NCI-H1092 (cell line): ENCODE results near the gene AGPAT2.

Experiments
- DNase-seq: peaks from one replicate; lab custom pipeline; 2025; lab: John Stamatoyannopoulos, UW

AGPAT2 gene

DNA sequence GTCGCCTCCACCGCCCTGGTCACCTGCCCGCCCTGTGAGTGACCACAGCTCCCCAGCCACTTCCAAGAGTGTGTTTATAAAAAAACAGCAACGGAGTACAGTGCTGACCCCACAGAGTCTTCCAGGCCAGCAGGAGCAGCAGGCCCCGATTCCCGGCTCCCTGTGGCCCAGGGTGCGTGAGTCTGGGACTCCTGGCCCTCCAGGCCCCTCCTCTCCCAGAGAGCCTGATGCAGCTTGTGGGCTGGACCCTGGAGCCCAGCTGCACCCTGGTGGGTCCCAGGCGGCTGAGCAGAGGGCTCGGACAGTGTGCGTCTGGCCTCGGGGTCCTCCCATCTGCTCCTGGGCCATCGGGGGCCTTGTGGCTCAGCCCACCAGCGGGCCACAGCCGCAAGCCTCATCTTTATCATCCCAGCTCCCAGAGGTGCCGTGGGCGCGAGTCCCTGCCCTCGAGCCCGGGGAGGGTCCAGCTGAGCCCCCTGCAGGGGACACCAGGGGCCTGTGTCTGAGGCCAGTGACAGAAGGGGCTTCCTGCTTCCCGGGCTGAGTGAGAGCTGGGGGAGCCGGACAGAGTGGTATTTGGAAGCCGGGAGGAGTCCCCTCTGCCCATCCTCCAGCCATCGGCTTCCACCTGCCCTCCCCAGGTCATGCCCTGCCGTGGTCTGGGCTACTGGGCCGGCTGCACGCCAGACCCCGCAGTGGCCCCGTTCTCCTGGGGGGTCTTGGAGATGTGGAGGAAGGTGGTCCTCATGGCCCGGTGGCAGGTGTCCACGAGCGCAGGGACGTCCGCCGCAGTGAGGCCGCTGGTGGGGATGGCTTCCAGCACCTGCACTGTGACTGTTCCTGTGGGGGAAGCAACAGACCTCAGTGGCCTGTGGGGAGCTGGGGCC is 13.9 kb downstream of the AGPAT2 start:
- DNase-seq, result no peak

DNA sequence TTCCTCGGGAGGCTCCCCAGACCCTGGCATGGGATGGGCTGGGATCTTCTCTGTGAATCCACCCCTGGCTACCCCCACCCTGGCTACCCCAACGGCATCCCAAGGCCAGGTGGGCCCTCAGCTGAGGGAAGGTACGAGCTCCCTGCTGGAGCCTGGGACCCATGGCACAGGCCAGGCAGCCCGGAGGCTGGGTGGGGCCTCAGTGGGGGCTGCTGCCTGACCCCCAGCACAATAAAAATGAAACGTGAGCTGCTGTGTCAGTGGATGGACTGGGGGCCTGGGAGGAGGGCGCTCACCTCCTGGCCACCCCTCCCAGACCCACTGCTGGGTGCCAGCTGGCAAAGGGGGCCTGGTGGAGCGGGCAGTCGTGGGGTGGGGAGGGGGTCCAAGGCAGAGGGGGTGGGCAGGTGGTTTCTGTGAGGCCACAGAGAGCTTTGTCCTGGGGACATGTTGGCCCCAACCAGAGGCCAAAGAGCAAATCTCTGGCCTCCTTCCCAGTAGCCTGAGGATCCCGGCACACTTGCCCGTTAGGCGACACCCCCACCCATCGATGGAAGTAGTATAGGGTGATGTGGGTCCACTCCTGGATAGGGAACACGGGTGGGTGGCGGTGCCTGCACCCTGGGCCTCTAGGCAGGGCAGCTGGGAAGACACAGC is 14.7 kb downstream of the AGPAT2 start:
- DNase-seq, result no peak

DNA sequence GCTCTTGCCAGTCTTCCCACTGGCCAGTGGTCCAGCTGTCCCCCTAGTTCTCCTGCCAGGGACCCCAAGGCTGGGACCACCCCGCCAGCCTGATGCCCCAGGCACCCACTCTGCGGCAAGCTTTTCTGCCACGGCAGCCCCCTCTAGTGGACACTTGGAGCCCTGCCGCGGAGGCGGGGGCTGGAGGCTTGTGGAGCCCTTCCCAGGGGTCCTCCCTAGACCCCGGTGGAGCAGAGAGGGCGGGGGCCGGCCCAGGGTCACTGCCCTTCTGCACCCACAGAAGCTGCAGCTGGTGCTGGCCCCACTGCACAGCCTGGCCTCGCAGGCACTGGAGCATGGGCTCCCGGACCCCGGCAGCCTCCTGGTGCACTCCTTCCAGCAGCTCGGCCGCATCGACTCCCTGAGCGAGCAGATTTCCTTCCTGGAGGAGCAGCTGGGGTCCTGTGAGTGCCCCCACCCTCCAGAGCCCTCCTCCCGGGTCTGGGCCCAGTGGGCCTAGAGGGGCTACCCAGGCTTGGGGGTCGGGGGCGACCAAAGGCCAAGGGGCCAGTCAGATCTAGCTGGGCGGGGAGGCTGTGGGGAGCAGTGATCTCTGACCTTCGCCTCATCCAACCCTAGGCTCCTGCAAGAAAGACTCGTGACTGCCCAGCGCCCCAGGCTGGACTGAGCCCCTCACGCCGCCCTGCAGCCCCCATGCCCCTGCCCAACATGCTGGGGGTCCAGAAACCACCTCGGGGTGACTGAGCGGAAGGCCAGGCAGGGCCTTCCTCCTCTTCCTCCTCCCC is 15.4 kb downstream of the AGPAT2 start:
- DNase-seq, result no peak

DNA sequence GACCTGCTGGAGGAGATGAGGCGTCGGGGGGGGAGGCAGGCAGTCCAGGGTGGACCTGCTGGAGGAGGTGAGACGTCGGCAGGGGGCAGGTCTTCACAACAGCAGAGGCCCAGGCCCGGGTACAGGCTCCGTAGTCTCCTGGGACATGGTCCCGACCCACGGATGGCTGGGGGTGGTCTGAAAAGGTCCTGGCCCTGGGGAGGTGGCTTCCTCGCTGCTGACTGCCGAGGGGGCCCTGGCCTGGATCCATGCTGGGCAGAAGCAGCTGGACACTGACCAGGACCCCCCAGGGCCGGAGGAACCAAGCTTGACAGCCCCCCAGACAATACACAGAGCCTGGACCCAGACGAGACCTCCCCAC is 16.0 kb downstream of the AGPAT2 start:
- no peak for DNase-seq

DNA sequence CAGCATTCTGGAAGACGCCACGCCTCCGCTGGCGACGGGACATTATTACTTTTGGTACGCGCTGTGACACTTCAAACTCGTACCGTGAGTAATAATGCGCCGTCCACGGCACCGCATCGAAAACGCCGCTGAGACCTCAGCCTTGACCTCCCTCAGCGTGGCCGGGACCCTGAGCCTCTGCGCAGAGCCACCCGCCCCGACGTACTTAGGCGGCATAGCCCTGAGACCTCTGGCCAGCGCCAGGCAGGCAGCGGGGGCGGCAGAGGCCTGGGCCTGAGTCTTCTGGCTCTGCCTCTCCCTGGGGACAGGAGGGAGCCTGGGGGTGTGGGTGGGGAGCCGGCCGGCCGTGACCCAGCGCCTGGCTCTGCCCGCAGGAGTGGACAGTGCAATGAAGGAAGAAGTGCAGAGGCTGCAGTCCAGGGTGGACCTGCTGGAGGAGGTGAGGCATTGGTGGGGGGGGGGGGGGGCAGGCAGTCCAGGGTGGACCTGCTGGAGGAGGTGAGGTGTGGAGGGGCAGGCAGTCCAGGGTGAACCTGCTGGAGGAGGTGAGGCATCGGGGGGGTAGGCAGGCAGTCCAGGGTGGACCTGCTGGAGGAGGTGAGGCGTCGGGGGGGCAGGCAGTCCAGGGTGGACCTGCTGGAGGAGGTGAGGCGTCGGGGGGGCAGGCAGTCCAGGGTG is 16.5 kb downstream of the AGPAT2 start:
- DNase-seq, result no peak

DNA sequence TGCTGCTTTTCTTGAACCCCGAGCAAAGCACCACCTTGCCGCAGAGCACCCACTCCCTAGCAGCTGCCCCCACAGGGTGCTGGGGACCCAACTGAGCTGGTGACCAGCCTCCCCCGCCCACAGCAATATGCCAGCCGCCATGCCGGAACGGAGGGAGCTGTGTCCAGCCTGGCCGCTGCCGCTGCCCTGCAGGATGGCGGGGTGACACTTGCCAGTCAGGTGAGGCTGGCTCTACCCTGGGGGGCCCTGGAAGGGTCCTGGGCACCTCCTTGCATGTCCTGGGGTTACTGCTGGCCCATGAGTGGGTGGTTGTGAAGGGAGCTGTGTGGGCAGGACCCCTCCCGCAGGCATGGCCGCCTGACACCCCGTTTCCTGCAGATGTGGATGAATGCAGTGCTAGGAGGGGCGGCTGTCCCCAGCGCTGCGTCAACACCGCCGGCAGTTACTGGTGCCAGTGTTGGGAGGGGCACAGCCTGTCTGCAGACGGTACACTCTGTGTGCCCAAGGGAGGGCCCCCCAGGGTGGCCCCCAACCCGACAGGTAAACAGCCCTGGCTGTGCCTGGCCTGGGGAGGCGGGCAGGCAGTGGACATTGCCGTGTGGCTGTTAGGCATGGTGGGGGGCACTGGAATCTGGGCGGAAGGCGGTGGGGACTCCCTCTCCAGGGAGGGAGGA is 17.3 kb downstream of the AGPAT2 start:
- no peak for DNase-seq

DNA sequence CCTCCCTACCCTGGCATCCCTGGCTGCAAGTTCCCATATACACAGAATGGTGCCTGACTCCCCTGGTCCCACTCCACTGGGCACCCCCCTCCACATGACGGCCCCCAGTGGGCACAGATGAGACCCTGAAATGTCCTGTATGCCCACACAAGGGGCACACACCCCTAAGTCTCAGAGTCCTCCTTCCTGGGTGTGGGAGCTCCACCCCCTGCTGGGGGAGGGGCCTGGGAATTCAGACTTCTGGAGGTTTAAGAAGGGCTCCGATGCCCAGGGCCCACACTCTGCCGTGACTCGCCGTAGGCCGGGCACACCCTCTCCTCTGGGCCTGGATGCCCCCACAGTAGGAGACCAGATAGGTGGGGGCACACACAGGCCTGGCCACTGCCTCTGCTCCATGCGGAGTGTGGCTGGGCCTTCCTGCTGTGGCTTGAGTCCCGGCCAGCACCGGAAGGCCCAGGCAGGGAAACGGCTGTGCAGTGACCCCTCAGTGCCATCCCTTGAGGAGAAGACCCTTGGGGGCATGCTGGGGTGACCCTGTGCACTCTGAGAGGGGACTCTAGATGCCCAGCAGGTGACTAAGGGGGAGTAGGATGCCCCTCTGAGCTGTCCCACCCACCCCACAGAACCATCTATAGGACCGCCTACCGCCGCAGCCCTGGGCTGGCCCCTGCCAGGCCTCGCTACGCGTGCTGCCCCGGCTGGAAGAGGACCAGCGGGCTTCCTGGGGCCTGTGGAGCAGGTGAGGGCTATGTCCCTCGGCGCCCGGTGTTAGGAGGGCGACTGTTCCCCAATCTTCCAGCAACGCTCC is 18.1 kb downstream of the AGPAT2 start:
- DNase-seq, result no peak

DNA sequence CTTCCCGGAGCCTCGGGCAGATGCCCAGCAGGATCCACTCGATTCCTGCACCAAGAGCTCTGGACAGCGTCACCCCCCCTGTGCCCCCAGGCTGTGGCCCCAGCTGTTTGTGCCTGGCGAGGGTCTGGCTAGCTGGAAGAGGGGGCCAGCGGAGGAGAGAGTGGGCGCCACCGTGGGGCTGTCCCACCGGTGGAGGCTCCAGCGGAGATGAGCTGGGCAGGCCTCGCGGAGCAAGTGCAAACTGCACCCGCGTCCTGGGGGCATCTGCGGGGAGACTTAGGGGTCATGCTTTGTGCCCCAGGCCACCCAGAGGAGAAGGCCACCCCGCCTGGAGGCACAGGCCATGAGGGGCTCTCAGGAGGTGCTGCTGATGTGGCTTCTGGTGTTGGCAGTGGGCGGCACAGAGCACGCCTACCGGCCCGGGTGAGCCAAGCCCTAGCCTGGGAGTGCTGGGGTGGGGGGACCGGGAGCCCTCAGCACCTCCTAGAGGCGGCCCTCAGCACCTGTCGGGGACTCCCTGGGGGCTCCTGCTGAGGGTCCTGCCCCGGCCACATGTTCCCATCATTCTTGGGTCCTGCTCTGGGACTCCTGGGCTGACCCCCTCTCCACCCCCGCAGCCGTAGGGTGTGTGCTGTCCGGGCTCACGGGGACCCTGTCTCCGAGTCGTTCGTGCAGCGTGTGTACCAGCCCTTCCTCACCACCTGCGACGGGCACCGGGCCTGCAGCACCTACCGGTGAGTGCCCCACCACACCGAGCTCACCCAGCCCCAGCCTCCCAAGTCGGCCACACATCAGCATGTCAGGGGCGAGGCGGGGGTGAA is 19.1 kb downstream of the AGPAT2 start:
- no peak for DNase-seq

DNA sequence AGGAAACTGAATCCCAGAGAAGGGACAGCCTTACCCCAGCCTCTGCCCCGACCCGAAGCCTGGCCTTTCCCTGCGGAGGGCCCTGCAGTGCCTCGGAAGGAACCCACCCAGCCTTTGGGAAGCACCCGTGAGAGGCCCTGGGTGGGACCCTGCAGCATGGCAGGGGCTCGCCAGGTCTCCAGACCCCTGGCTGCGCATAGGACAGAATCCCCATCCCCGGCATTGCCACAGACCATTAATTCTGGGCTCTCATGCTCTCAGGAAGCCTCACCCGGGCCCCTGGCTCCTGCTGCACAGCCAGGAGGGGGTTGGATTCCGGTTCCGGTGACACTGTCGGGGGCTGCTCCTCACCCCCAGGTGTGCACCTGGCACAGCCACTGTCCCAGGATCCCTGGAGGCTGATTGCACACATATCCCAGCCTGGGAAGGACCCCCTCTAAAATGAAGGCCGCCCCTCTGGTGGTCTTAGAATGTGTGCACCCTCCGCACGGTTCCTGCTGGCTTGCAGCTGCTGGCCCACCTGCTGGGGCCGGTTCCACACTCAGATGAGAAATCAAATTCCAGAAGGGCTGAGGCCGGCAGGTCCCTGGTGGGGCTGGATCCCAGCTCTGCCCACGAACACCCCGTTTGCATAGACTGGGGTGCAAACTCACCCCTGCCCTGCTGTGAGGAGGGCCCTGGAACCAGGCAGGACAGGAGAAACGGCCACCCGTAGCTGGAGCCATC is 19.9 kb downstream of the AGPAT2 start:
- no peak for DNase-seq

DNA sequence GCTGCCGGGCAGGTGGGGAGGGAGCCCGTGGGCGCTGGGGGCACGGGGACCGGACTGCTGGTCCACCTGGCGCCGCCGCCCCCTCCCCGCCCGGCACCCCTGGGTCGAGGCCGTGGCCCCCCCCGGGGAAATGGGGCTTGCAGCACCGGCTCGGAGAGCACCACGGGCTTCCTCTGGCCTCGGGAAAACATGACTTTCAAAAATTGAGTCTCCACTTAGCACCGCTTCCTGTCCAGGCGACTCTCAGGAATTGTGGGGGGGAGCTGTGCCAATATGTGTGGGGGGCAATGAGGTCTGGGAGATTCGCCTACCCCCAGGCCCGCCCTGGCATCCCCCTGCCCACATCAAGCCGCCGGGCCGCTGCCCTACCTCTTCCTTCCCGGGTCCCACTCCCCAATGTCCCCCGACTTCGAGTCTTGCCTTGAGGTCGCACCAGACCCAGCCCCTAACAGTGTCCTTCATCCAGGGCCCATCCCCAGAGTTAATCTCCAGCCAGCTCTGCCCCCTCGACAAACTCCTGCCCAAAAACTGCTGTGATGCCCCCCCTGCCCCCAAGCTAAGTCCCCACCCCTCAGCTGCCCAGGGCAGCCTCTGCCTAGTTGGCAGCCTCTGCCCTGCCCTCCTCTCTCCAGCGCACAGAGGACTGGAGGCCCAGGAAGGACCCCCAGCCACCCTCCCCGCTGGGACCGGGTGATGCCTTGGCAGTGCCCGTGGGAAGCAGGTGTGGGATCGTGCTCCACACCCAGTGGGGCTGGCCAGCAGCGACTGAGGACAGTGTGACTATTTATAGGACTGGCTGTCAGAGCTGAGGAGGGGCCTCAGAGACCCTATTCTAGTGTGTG is 20.7 kb downstream of the AGPAT2 start:
- no peak for DNase-seq

DNA sequence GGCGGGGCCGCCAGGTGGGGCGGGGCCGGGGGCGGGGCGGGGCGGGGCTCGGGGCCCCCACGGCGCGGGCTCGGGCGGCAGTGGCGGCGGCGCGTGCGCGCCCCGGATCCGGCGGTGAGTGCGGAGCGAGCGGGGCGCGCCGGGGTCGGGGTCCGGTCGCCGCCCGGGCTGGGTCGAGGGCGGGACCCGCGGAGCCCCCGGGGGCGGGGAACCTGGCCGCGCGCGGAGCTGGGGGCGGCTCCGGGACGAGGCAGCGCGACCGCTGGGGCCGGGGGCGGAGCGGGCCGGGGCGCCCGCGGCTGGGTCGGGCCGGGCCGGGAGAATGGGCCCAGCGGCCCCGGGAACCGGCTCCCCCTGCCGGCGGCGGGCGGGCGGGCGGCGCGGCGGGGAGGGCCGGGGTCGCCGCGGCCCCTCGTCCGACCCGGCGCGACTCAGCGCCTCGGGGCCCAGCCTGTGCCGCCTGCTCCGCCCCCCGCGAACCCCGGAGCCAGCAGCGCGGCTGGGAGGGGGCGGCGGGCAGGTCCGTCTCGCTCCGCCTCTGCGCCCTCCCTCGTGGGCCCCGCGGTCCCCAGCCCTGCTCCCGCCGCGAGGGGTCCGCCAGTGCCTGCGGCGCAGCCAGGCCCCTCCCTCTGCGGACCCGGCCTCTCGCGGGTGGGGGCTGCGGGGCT is 21.4 kb downstream of the AGPAT2 start:
- DNase-seq, result no peak

DNA sequence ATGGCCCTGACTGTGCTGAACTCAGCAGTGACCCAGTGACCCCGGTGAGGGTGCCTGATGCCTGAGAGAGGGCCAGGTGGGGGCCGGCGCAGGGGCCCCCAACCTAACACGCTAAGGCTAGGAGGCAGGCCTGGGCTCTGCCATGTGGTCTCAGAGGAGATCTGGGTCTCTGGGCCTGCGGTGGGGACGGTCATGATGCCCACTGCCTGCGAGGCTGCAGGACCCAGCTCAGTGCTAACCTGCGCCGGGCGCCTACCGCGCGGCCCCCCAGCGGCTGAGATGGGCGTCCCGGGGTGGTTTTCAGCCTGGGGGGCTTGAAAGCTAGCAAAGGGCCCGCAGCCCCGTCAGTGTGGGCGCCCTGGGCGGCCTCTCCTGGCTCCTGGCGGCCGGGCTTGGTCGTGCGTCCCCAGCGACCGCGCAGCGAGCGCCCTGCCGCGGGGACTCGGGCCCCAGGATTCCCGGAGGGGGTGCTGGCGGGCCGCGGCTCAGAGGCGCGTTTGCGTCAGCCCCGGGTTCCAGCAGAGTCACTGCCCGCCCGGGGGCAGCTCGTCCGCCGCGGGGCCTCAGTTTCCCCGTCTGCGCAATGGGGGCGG is 22.1 kb downstream of the AGPAT2 start:
- no peak for DNase-seq

DNA sequence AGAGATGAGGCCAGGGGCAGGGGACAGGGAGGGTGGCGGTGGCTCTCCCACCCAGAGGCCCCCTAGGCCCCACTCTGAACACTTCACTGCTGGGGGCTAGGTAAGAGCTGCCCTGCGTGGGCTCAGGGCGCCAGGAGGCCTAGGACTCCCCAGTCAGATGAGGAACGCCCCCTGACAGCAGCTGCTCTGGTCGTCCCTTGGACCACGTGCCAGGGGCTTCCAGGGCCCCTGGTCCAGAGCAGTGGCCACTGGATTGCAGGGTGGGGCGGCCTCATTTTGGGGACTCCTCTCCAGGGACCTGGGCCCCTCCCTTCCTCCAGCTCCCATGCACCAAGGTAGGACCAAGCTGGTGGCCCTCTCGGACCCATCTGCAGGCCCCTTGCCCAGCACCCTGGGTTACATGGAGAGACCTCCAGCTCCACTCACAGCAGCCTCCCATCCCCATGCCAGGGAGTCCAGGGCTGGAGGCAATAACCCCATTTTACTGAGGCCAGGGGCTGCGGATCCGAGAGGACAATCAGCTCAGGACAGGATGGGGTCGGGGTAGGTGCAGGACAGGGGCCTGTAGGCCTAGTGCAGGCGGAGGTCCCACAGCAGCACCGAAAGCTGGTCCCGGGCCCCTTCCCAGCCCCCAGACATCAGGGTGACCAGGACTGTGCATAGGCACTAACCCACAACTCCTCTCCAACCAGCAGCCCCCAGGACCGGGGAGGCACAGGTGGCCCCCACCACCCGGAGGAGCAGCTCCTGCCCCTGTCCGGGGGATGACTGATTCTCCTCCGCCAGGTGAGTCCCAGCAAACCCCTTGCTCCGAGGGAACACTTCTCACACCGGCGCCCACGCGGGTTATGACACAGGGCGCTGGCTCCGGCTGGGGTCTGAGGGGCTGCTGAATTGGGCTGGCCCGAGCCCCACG is 23.0 kb downstream of the AGPAT2 start:
- DNase-seq, result no peak

DNA sequence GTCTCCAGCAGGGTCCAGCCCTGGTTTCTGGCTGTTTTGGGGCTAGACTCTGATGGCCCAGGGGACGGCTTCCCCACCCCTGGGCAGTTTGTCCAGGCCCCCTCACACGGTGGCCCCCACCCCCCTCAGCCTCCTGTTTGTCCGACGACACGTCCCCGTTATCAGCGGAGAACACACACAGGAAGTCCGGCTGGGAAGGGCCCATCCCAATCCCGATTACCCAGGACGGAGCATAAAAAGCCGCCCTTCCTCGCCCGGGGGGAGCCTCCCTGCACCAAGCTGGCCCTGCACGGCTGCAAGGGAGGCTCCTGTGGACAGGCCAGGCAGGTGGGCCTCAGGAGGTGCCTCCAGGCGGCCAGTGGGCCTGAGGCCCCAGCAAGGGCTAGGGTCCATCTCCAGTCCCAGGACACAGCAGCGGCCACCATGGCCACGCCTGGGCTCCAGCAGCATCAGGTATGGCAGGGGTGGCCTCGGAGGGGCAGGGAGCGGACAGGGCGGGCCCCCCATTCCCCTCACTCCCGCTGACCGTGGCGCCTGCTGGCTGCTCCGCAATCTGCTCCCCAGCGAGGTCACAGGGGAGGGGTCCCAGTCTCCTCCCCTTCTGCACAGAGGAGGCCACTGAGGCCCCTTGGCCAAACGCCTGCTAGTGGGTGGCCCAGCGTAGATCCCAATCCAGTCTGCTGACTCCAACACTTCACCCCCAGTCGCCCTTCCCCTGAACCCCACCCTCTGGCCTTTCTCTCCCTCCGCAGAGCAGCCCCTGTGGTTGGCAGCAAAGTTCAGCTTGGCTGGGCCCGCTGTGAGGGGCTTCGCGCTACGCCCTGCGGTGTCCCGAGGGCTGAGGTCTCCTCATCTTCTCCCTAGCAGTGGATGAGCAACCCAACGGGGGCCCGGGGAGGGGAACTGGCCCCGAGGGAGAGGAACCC is 24.3 kb downstream of the AGPAT2 start, which contains the start of gene EGFL7:
TSS of gene EGFL7 (plus strand) at position 261 of the 926 bp plus-strand sequence. CDS start 5,367 bp downstream, outside the sequence.
- DNase-seq, result no peak

DNA sequence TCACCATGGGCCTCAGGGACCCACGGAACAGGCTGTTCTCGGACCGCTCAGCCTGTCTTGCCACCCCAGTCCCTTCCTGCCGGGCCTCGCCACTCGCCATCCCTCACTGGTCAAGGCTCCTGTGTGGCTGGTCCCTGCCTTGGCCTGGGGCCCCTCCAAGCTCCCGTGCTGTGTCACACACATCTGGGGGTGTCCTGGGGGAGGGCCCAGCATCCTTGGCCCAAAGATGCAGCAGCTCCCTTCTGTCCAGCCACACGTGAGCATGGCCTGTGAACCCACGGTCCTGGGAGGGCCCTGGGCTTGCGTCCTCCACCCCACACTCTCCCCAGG is 25.0 kb downstream of the AGPAT2 start:
- no peak for DNase-seq
